Keratinocyte (primary cell): Measurements from ENCODE around the gene PARPBP.

Source experiments
- CTCF ChIP-seq, 3 experiments: IDR thresholded peaks in 1 of 3; conservative IDR thresholded peaks in 1 of 3; optimal IDR thresholded peaks in 1 of 3; 2 replicates in 2 of 3; 3 replicates in 1 of 3; pipeline versions ENCODE3 to v1.5.1; 2011; ENCODE audit warnings: low read length in 3 of 3, mild to moderate bottlenecking in 3 of 3, moderate library complexity in 2 of 3, control low read depth in 1 of 3, inconsistent platforms in 1 of 3; ENCODE audit not compliant: insufficient read depth in 2 of 3; ENCODE audit errors: extremely low read depth in 1 of 3
- EZH2 ChIP-seq: IDR thresholded peaks from one replicate; pipeline ENCODE4 v1.6.1; 2012; ENCODE audit warnings: inconsistent platforms, mild to moderate bottlenecking, low read length, moderate library complexity

GRCh38 chr12:102118874-102119273 lies 1.1 kb upstream of the PARPBP start:
- TF ChIP-seq CTCF (optimal IDR thresholded peaks at IDR 0.05 in 1 of 3, IDR thresholded peaks at IDR 0.05 in 1 of 3, conservative IDR thresholded peaks at IDR 0.05 in 1 of 3; ENCODE audit: extremely low read depth in 1 of 3, insufficient read depth in 2 of 3, low read length in 3 of 3) (no peak), EZH2 (no peak)
